ENCODE measurements around the gene COL4A2. TPM values are rescaled to one million over a fixed set of nuclear protein-coding genes. Genes with fewer than 3 reads are reported as not detected.

Gene COL4A2
- total RNA-seq, 1 experiment from 2014 or later, result 74.5 TPM

GRCh38 chr13:110474713-110475112, 167.6 kb downstream of the COL4A2 start:
- no peak overlapping the region for H3K27ac ChIP-seq (ENCODE audit: low read length)
- intact Hi-C loops (cut with micrococcal nuclease), result no loop called here
- ATAC-seq, result no peak
- TF ChIP-seq, protein P1, sequence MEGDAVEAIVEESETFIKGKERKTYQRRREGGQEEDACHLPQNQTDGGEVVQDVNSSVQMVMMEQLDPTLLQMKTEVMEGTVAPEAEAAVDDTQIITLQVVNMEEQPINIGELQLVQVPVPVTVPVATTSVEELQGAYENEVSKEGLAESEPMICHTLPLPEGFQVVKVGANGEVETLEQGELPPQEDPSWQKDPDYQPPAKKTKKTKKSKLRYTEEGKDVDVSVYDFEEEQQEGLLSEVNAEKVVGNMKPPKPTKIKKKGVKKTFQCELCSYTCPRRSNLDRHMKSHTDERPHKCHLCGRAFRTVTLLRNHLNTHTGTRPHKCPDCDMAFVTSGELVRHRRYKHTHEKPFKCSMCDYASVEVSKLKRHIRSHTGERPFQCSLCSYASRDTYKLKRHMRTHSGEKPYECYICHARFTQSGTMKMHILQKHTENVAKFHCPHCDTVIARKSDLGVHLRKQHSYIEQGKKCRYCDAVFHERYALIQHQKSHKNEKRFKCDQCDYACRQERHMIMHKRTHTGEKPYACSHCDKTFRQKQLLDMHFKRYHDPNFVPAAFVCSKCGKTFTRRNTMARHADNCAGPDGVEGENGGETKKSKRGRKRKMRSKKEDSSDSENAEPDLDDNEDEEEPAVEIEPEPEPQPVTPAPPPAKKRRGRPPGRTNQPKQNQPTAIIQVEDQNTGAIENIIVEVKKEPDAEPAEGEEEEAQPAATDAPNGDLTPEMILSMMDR (conservative IDR thresholded peaks at IDR 0.05; ENCODE audit: low read depth, low read length), result no peak
- TF ChIP-seq EZH2phosphoT487 (IDR thresholded peaks at IDR 0.05; ENCODE audit: borderline replicate concordance, low read length) (no peak), EZH2 (IDR thresholded peaks at IDR 0.05; ENCODE audit: low read length, unreplicated experiment) (no peak)
- H3K4me3 ChIP-seq (ENCODE audit: low read length), result no peak overlapping the region
- H3K36me3 ChIP-seq (ENCODE audit: low read depth, low read length), result no peaks in the 10 kb centered on the region
- no TSS peak for BruUV-seq (replicated peaks)
- no peaks in the 10 kb centered on the region for H3K9me3 ChIP-seq (ENCODE audit: low read length)
- H3K79me2 ChIP-seq (ENCODE audit: low read length), result no peaks in the 10 kb centered on the region
- POLR2A ChIA-PET (ENCODE audit: unreplicated experiment), result no interaction called here
- no peaks in the 10 kb centered on the region for H4K20me1 ChIP-seq (ENCODE audit: low read length)
- H3F3A ChIP-seq (ENCODE audit: low read length, unreplicated experiment), result no peaks in the 10 kb centered on the region
- H3K9ac ChIP-seq (ENCODE audit: low read length), result no peak overlapping the region
- CTCF ChIA-PET, result no interaction called here
- H3K4me1 ChIP-seq (ENCODE audit: insufficient read depth, low read length), result no peaks in the 10 kb centered on the region
- H2AFZ ChIP-seq (ENCODE audit: low read length), result no peak overlapping the region
- H3K4me2 ChIP-seq (ENCODE audit: low read length), result no peak overlapping the region
- DNase-seq, result no peak
- no peaks in the 10 kb centered on the region for H3K9me2 ChIP-seq (replicated peaks; ENCODE audit: low read length)
- no peaks in the 10 kb centered on the region for H3K27me3 ChIP-seq (ENCODE audit: low read length)

DNA sequence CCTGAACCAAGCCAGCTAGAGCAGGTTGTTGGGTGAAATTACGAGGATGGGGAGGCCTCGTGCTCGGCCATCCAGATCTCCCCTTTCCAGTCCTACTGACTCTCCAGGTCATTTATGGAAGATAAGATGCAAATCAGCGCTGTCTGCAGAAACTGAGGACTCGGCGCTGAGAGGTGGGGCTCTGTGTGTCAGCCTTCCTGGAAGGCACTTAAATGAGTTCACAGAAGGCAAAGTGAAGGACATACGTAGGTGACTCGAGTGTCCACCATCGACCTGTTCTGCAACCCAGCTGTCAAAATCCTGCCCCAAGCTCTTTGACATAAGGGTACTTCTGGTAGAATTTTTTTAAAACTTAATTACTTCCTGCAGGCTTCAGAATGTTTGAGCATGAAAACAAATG, 168.0 kb downstream of the COL4A2 start:
- intact Hi-C loops (cut with micrococcal nuclease), result no loop called here
- Histone ChIP-seq H4K20me1 (ENCODE audit: low read length) (no peaks in the 10 kb centered on the region), H3K4me2 (ENCODE audit: low read length) (no peak overlapping the region), H3K27me3 (ENCODE audit: low read length) (no peaks in the 10 kb centered on the region), H3K4me1 (ENCODE audit: insufficient read depth, low read length) (no peaks in the 10 kb centered on the region), H3K79me2 (ENCODE audit: low read length) (no peaks in the 10 kb centered on the region), H3F3A (ENCODE audit: low read length, unreplicated experiment) (no peaks in the 10 kb centered on the region), H3K4me3 (ENCODE audit: low read length) (no peak overlapping the region), H3K27ac (ENCODE audit: low read length) (no peak overlapping the region), H3K36me3 (ENCODE audit: low read depth, low read length) (no peaks in the 10 kb centered on the region), H3K9me2 (replicated peaks; ENCODE audit: low read length) (no peaks in the 10 kb centered on the region), H2AFZ (ENCODE audit: low read length) (no peak overlapping the region), H3K9me3 (ENCODE audit: low read length) (no peaks in the 10 kb centered on the region), H3K9ac (ENCODE audit: low read length) (no peak overlapping the region)
- BruUV-seq (replicated peaks), result no TSS peak
- POLR2A ChIA-PET (ENCODE audit: unreplicated experiment), result no interaction called here
- ATAC-seq (no peak), DNase-seq (no peak)
- TF ChIP-seq, protein P1 (conservative IDR thresholded peaks at IDR 0.05; ENCODE audit: low read depth, low read length), result no peak
- no peak for TF ChIP-seq EZH2 (IDR thresholded peaks at IDR 0.05; ENCODE audit: low read length, unreplicated experiment)
- TF ChIP-seq EZH2phosphoT487 (IDR thresholded peaks at IDR 0.05; ENCODE audit: borderline replicate concordance, low read length), result no peak
- CTCF ChIA-PET, result no interaction called here

DNA sequence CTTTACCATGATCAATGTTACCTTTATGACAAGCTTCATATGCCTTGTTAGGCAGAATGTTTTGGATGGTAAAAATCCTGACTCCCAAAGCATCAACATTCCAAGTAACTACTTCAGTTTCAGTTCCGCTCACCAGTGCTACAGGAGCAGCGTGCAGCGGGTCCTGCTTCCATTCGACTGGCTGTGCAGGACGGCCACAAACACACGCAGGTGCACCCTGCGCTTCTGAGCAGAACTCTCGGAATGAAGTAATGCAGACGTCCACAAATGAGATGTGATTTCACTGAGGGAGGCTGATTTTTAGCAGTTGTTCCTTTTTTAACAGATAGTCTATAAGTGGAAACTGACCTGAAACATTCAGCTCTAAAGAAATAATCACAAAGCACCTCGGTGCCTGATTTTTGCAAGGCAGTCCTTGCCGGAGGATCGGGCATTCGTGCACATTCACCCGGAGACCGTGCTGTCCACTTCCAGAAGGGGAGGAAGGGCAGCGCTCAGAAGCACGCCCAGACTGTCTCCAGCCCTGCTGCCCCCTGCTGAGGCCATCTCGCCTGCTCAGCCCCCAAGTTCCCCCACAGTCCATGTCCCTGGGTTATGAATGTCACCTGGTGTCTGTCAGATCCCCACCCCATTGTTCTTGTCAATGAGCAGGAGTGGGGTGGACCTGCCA, 168.6 kb downstream of the COL4A2 start:
- H3F3A ChIP-seq (ENCODE audit: low read length, unreplicated experiment), result no peaks in the 10 kb centered on the region
- intact Hi-C loops (cut with micrococcal nuclease), result no loop called here

More for the DNA sequence above, 168.6 kb downstream of the COL4A2 start:
- Histone ChIP-seq H2AFZ (ENCODE audit: low read length) (no peak overlapping the region), H4K20me1 (ENCODE audit: low read length) (no peaks in the 10 kb centered on the region), H3K79me2 (ENCODE audit: low read length) (no peaks in the 10 kb centered on the region), H3K9me3 (ENCODE audit: low read length) (no peaks in the 10 kb centered on the region), H3K27me3 (ENCODE audit: low read length) (no peaks in the 10 kb centered on the region), H3K27ac (ENCODE audit: low read length) (no peak overlapping the region), H3K9ac (ENCODE audit: low read length) (no peak overlapping the region), H3K4me3 (ENCODE audit: low read length) (no peak overlapping the region), H3K36me3 (ENCODE audit: low read depth, low read length) (no peaks in the 10 kb centered on the region), H3K4me1 (ENCODE audit: insufficient read depth, low read length) (no peaks in the 10 kb centered on the region), H3K9me2 (replicated peaks; ENCODE audit: low read length) (no peaks in the 10 kb centered on the region), H3K4me2 (ENCODE audit: low read length) (no peak overlapping the region)
- no peak for ATAC-seq
- no peak for DNase-seq
- BruUV-seq (replicated peaks), result no TSS peak
- POLR2A ChIA-PET (ENCODE audit: unreplicated experiment), result no interaction called here
- TF ChIP-seq, protein P1 (conservative IDR thresholded peaks at IDR 0.05; ENCODE audit: low read depth, low read length), result no peak
- no peak for TF ChIP-seq EZH2 (IDR thresholded peaks at IDR 0.05; ENCODE audit: low read length, unreplicated experiment)
- no peak for TF ChIP-seq EZH2phosphoT487 (IDR thresholded peaks at IDR 0.05; ENCODE audit: borderline replicate concordance, low read length)
- CTCF ChIA-PET, result no interaction called here
